DOHH2 (cell line): ENCODE measurements around the gene NEK11.

ENCODE experiments used
- H3F3A ChIP-seq: fragments of 200-600 bp; sonication (generic), shearing (Covaris generic); 2 replicates; pipeline ENCODE4 v1.6.0; 2016; ENCODE audit warnings: antibody characterized with exemption, mild to moderate bottlenecking; ENCODE audit not compliant: control insufficient read depth, insufficient read depth
- H3K27ac ChIP-seq: fragments of 200-600 bp; sonication (generic); 2 replicates; pipeline ENCODE4 v1.5.1; 2014; ENCODE audit warnings: low read depth, mild to moderate bottlenecking, low read length, moderate library complexity
- H3K27me3 ChIP-seq: fragments of 200-600 bp; sonication (generic); 2 replicates; pipeline ENCODE4 v1.6.1; 2014; ENCODE audit warnings: mild to moderate bottlenecking, low read length, mixed read lengths; ENCODE audit not compliant: control insufficient read depth
- H3K36me3 ChIP-seq: fragments of 200-600 bp; sonication (generic); 2 replicates; pipeline ENCODE4 v1.6.1; 2014; ENCODE audit warnings: mild to moderate bottlenecking, low read length, moderate library complexity, mixed read lengths; ENCODE audit not compliant: control insufficient read depth
- H3K4me1 ChIP-seq: fragments of 200-600 bp; sonication (generic); 2 replicates; pipeline ENCODE4 v1.6.1; 2014; ENCODE audit warnings: mild to moderate bottlenecking, low read length, mixed read lengths; ENCODE audit not compliant: control insufficient read depth
- H3K4me2 ChIP-seq: fragments of 200-600 bp; sonication (generic); 2 replicates; pipeline ENCODE4 v1.6.0; 2014; ENCODE audit warnings: mild to moderate bottlenecking, low read length, moderate library complexity
- H3K4me3 ChIP-seq: fragments of 200-600 bp; sonication (generic); 2 replicates; pipeline ENCODE4 v1.5.1; 2014; ENCODE audit warnings: mild to moderate bottlenecking, low read length, mixed read lengths
- H3K79me2 ChIP-seq: fragments of 200-600 bp; sonication (generic); 2 replicates; pipeline ENCODE4 v1.6.1; 2014; ENCODE audit warnings: mild to moderate bottlenecking, low read length, mixed read lengths; ENCODE audit not compliant: control insufficient read depth
- H3K9me2 ChIP-seq: fragments of 200-600 bp; sonication (generic); replicated peaks from 2 replicates; pipeline ENCODE4 v1.6.1; 2014; ENCODE audit warnings: mild to moderate bottlenecking, low read length, mixed read lengths; ENCODE audit not compliant: control insufficient read depth
- H3K9me3 ChIP-seq: fragments of 200-600 bp; sonication (generic); 2 replicates; pipeline ENCODE4 v1.6.1; 2014; ENCODE audit warnings: antibody characterized with exemption, low read length, mixed read lengths; ENCODE audit not compliant: control insufficient read depth, insufficient read depth
- H4K20me1 ChIP-seq: fragments of 200-600 bp; sonication (generic); 2 replicates; pipeline ENCODE4 v1.6.0; 2014; ENCODE audit warnings: low read depth, mild to moderate bottlenecking, antibody characterized with exemption, low read length, moderate library complexity; ENCODE audit not compliant: control insufficient read depth, insufficient read depth
- EZH2phosphoT487 ChIP-seq: fragments of 200-600 bp; sonication (generic); IDR thresholded peaks from 2 replicates; pipeline ENCODE4 v1.6.1; 2017; ENCODE audit warnings: borderline replicate concordance, mild to moderate bottlenecking, antibody characterized with exemption, low read length, moderate library complexity, mixed read lengths
- TF ChIP-seq, protein P1 (sequence below): fragments of 200-600 bp; sonication (generic); IDR thresholded peaks from one replicate; pipeline ENCODE4 v1.5.1; 2014; ENCODE audit warnings: antibody characterized with exemption, mild to moderate bottlenecking, low read depth, low read length; ENCODE audit not compliant: poor library complexity, severe bottlenecking

Gene NEK11

DNA sequence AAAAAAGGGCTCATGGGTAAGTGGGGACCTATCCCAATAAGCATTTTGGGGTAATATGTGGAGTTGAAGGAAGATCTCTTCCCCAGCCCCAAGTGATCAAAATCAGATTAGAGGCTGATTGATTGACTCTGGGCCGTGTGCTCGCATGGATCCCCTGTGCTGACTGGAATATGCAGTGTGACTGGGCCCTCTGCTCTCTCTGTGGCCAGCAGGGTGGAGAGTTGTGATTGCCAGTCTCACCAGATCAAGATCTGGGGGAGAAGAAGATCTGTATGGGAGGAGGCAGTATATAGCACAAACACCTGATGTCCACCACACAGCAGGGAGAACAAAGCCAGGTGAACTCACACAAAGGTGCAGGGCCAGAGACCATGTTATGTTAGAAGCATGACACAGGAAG, 363.7 kb downstream of the NEK11 start:
- Histone ChIP-seq H3K79me2 (no peaks in the 10 kb centered on the region), H3K36me3 (no peaks in the 10 kb centered on the region), H4K20me1 (no peaks in the 10 kb centered on the region), H3K4me3 (no peak overlapping the region), H3K9me2 (no peaks in the 10 kb centered on the region), H3K9me3 (no peaks in the 10 kb centered on the region), H3K27ac (no peak overlapping the region), H3K4me2 (no peak overlapping the region), H3F3A (no peaks in the 10 kb centered on the region), H3K4me1 (no peaks in the 10 kb centered on the region), H3K27me3 (no peaks in the 10 kb centered on the region)
- no peak for TF ChIP-seq EZH2phosphoT487
- TF ChIP-seq, protein P1, sequence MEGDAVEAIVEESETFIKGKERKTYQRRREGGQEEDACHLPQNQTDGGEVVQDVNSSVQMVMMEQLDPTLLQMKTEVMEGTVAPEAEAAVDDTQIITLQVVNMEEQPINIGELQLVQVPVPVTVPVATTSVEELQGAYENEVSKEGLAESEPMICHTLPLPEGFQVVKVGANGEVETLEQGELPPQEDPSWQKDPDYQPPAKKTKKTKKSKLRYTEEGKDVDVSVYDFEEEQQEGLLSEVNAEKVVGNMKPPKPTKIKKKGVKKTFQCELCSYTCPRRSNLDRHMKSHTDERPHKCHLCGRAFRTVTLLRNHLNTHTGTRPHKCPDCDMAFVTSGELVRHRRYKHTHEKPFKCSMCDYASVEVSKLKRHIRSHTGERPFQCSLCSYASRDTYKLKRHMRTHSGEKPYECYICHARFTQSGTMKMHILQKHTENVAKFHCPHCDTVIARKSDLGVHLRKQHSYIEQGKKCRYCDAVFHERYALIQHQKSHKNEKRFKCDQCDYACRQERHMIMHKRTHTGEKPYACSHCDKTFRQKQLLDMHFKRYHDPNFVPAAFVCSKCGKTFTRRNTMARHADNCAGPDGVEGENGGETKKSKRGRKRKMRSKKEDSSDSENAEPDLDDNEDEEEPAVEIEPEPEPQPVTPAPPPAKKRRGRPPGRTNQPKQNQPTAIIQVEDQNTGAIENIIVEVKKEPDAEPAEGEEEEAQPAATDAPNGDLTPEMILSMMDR, result no peak

GRCh38 chr3:131393051-131393450, 366.4 kb downstream of the NEK11 start:
- H4K20me1 ChIP-seq, result no peaks in the 10 kb centered on the region
- no peak for TF ChIP-seq EZH2phosphoT487
- TF ChIP-seq, protein P1, result no peak
- no peaks in the 10 kb centered on the region for H3K79me2 ChIP-seq
- no peaks in the 10 kb centered on the region for H3K36me3 ChIP-seq
- no peak overlapping the region for H3K27ac ChIP-seq
- no peak overlapping the region for H3K4me3 ChIP-seq
- H3K27me3 ChIP-seq, result no peaks in the 10 kb centered on the region
- H3K9me2 ChIP-seq, result no peaks in the 10 kb centered on the region
- no peaks in the 10 kb centered on the region for H3K4me1 ChIP-seq
- no peak overlapping the region for H3K4me2 ChIP-seq
- H3K9me3 ChIP-seq, result no peaks in the 10 kb centered on the region
- no peaks in the 10 kb centered on the region for H3F3A ChIP-seq

DNA sequence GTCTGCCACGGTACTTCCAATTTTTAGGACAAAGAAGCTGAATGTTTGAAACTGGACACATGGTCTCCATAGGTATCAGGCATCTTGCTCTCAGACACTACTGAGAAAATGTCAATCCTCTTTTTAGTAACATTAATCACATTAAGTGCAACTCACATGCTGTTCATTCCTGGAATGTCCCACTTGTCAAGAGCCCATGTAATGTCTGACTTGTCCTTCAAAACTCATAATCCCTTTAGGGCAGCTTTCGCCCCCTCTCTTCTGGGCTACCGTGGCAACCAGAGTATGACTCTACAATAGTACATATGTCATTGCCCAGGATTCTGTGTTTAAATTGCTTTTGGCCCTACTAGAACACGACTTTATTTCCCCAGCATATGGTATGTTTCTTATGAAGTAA, 367.2 kb downstream of the NEK11 start:
- no peaks in the 10 kb centered on the region for H3K9me2 ChIP-seq
- H3K27me3 ChIP-seq, result no peaks in the 10 kb centered on the region
- no peaks in the 10 kb centered on the region for H4K20me1 ChIP-seq
- no peak overlapping the region for H3K4me3 ChIP-seq
- H3K79me2 ChIP-seq, result no peaks in the 10 kb centered on the region
- no peak for TF ChIP-seq EZH2phosphoT487
- TF ChIP-seq, protein P1, result no peak
- no peak overlapping the region for H3K4me2 ChIP-seq
- H3K4me1 ChIP-seq, result no peaks in the 10 kb centered on the region
- H3K36me3 ChIP-seq, result no peaks in the 10 kb centered on the region
- H3K9me3 ChIP-seq, result no peaks in the 10 kb centered on the region
- H3K27ac ChIP-seq, result no peak overlapping the region
- H3F3A ChIP-seq, result no peaks in the 10 kb centered on the region

DNA sequence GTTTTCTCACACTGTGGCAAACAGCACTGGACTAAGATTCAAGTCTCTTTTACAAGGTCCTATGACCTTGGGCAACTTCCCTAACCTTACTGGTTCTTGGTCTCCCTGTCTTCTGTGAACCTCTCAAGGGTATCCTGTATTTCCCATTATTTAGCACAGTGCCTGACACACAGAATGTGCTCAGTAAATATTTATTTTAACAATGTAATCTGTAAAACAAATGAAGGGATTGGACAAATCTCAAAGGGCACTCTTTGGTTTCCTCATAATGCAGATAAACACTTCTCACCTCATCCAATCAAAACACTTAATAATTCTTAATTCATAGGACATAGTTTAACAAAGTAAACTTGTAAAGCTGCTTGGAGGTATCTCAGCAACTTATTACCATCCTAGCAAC, 367.7 kb downstream of the NEK11 start:
- H3F3A ChIP-seq, result no peaks in the 10 kb centered on the region
- H3K9me3 ChIP-seq, result no peaks in the 10 kb centered on the region
- H3K9me2 ChIP-seq, result no peaks in the 10 kb centered on the region
- no peak overlapping the region for H3K4me2 ChIP-seq
- no peaks in the 10 kb centered on the region for H3K79me2 ChIP-seq
- no peaks in the 10 kb centered on the region for H3K36me3 ChIP-seq
- no peak overlapping the region for H3K27ac ChIP-seq
- H3K27me3 ChIP-seq, result no peaks in the 10 kb centered on the region
- H3K4me3 ChIP-seq, result no peak overlapping the region
- no peak for TF ChIP-seq EZH2phosphoT487
- TF ChIP-seq, protein P1, result no peak
- no peaks in the 10 kb centered on the region for H3K4me1 ChIP-seq
- H4K20me1 ChIP-seq, result no peaks in the 10 kb centered on the region
